ENCODE data around the gene MB. TPM values are rescaled to one million over a fixed set of nuclear protein-coding genes. Genes with fewer than 3 reads are reported as not detected.

Gene MB
- total RNA-seq, 1 donor from 2014 or later = not detected

GRCh38 chr22:35616043-35616442 is 1.1 kb downstream of the MB start:
- no peak for TF ChIP-seq CTCF (conservative IDR thresholded peaks at IDR 0.05; ENCODE audit: low read depth, low read length)
- DNase-seq (ENCODE audit: low read depth) = no peak
- H3K4me3 ChIP-seq (ENCODE audit: low read depth, low read length) = no peak overlapping the region

DNA sequence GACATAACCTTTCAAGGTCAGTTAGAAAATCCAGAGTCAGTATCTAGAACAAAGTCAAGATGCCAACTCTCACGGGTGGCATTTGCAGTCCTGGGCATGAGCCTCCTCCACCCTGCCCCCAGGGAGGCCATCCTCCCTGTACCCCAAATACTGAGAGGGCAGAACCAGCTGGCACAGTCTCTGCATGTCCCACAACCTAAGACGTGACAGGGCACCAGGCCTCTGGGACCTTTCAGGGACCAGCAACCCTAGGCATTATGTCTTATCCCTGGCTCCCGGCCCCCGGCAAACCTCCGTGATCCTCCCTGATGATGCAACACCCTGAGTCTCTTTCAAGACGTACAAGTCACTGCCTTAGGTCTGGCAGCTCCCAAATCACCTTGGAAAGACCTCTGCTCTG is 2.0 kb downstream of the MB start:
- no peak for DNase-seq (ENCODE audit: low read depth)
- TF ChIP-seq CTCF (conservative IDR thresholded peaks at IDR 0.05; ENCODE audit: low read depth, low read length) = no peak
- no peak overlapping the region for H3K4me3 ChIP-seq (ENCODE audit: low read depth, low read length)

DNA sequence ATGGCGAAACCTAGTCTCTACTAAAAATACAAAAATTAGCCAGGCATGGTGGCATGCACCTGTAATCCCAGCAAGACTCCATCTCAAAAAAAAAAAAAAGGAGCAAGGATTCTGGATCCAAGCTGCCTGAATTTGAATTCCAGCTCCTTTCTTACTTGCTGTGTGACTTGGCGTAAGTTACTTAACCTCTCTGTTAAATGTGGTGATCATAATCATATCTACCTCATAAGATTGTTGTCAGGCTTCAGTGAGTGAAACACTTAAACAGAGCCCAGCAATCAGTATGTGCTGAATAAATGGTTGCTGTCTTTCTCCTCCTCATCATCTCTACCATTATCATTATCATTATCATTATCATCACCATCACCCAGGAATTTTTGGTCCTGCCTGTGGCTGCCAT is 2.7 kb downstream of the MB start:
- no peak overlapping the region for H3K4me3 ChIP-seq (ENCODE audit: low read depth, low read length)
- DNase-seq (ENCODE audit: low read depth) = no peak
- TF ChIP-seq CTCF (conservative IDR thresholded peaks at IDR 0.05; ENCODE audit: low read depth, low read length) = no peak

- DNase-seq (ENCODE audit: low read depth) = no peak
- H3K4me3 ChIP-seq (ENCODE audit: low read depth, low read length) = no peak overlapping the region
- TF ChIP-seq CTCF (conservative IDR thresholded peaks at IDR 0.05; ENCODE audit: low read depth, low read length) = no peak
Observed at GRCh38 chr22:35612903-35613302, 4.2 kb downstream of the MB start.

GRCh38 chr22:35611891-35612576 is 5.1 kb downstream of the MB start:
- no peak overlapping the region for H3K4me3 ChIP-seq (ENCODE audit: low read depth, low read length)
- TF ChIP-seq CTCF (conservative IDR thresholded peaks at IDR 0.05; ENCODE audit: low read depth, low read length) = no peak
- no peak for DNase-seq (ENCODE audit: low read depth)

GRCh38 chr22:35611200-35611890 is 5.8 kb downstream of the MB start:
- TF ChIP-seq CTCF (conservative IDR thresholded peaks at IDR 0.05; ENCODE audit: low read depth, low read length) = no peak
- DNase-seq (ENCODE audit: low read depth) = no peak
- no peak overlapping the region for H3K4me3 ChIP-seq (ENCODE audit: low read depth, low read length)

- H3K4me3 ChIP-seq (ENCODE audit: low read depth, low read length) = no peak overlapping the region
- TF ChIP-seq CTCF (conservative IDR thresholded peaks at IDR 0.05; ENCODE audit: low read depth, low read length) = no peak
- DNase-seq (ENCODE audit: low read depth) = no peak
Observed at GRCh38 chr22:35610741-35611140, 6.4 kb downstream of the MB start.
